Measurements from ENCODE around the gene PAM16. TPM values are rescaled to one million over a fixed set of nuclear protein-coding genes. Genes with fewer than 3 reads are reported as not detected.

Gene PAM16
- total and polyA plus RNA-seq, 2 experiments from 2014 or later = 33.0 to 78.9 TPM

DNA sequence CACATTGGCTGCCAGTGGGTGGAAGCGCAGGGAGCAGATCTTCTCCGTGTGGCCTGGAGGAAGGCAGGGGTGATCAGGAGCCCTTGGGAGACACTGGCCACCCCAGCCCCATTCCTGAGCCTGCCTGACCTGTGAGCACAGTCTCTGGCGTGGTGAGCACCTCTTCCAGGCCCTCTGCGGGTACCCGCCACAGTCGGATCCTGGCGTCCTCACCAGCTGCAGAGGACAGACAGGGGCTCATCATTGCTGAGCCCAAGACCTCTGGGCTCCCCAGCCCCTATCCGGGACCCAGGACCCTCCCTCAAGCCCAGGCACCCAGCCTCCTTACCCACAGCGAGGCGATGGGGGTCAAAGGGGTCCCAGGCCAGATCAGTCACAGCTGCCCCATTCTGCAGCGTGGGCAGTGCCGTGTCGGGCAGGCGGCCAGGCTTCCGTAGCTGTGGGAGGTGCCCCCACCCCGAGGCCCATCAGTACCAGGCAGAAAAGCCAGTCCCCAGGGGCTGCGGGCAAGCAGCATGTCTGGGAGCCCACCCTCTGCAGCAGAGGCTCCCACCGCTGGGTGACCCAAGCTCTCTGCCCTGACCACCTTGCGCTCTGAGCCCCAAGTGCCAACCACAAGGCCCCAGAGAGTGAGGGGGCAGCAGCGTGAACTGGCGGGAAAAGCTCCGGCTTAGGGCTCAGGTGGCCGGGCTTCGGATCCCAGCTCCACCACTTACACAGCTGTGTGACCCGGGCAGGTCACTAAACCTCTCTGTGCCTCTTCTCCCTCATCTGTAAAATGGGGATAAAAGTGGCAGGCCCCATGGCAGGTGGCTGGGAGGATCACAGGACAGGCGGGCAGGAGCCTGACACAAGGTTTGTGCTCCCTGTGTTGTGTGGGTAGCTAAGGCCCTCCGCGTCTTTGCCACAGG is 10.2 kb upstream of the PAM16 start:
- Histone ChIP-seq H3K27me3 (replicated peaks; ENCODE audit: insufficient read depth) (no peaks in the 10 kb centered on the region), H3K9ac (no peak overlapping the region), H2AFZ (no peak overlapping the region), H4K20me1 (ENCODE audit: insufficient read depth) (no peaks in the 10 kb centered on the region), H3K79me2 (ENCODE audit: insufficient read depth) (no peaks in the 10 kb centered on the region), H3K9me3 (ENCODE audit: low read depth) (no peaks in the 10 kb centered on the region), H3K4me3 (no peak overlapping the region), H3K27ac (no peak overlapping the region), H3F3A (ENCODE audit: insufficient read depth) (no peaks in the 10 kb centered on the region), H3K36me3 (ENCODE audit: low read depth) (no peaks in the 10 kb centered on the region), H3K4me1 (ENCODE audit: insufficient read depth) (no peaks in the 10 kb centered on the region), H3K9me2 (ENCODE audit: insufficient read depth) (no peaks in the 10 kb centered on the region), H3K4me2 (ENCODE audit: unreplicated experiment) (no peak overlapping the region)
- WGBS, 2 experiments (ENCODE audit: low coverage in 1 of 2, low lambda C conversion rate in 2 of 2, missing lambda C conversion rate in 2 of 2) = 96 to 99% methylated on average over 26 of the region's 28 CpGs
- no peak for DNase-seq
- in situ Hi-C loops (cut with MboI) = no loop called here
- TF ChIP-seq EZH2 (IDR thresholded peaks at IDR 0.05; ENCODE audit: insufficient read depth, poor library complexity, severe bottlenecking) (no peak), EZH2phosphoT487 (IDR thresholded peaks at IDR 0.05; ENCODE audit: insufficient read depth, low read depth) (no peak)

DNA sequence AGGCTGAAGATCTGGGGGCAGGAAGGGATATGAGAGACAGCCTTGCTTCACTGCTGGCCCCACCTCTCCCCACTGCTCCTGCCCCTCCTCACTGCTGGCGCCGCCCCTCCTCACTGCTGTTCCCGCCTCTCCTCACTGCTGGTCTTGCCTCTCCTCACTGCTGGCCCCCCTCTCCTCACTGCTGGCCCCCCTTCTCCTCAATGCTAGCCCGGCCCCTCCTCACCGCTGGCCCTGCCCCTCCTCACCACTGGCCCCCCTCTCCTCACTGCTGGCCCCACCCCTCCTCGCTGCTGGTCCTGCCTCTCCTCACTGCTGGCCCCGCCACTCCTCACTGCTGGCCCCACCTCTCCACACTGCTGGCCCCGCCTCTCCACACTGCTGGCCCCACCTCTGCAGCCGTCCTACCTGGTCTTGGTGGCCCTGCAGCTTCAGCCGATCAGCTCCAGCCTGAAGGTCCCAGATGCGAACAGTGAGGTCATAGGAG is 9.5 kb upstream of the PAM16 start:
- H4K20me1 ChIP-seq (ENCODE audit: insufficient read depth) = no peaks in the 10 kb centered on the region
- H3K27ac ChIP-seq = no peak overlapping the region
- 81 to 97% methylated on average over 5 to 11 of the region's 11 CpGs for WGBS, 2 experiments (ENCODE audit: low coverage in 1 of 2, low lambda C conversion rate in 2 of 2, missing lambda C conversion rate in 2 of 2)
- no peak overlapping the region for H3K4me3 ChIP-seq
- no peak overlapping the region for H2AFZ ChIP-seq
- no peaks in the 10 kb centered on the region for H3K79me2 ChIP-seq (ENCODE audit: insufficient read depth)
- H3K36me3 ChIP-seq (ENCODE audit: low read depth) = no peaks in the 10 kb centered on the region
- no peak overlapping the region for H3K4me2 ChIP-seq (ENCODE audit: unreplicated experiment)
- DNase-seq = peak; percentile 22
- H3K4me1 ChIP-seq (ENCODE audit: insufficient read depth) = no peaks in the 10 kb centered on the region
- H3F3A ChIP-seq (ENCODE audit: insufficient read depth) = no peaks in the 10 kb centered on the region
- no peaks in the 10 kb centered on the region for H3K27me3 ChIP-seq (replicated peaks; ENCODE audit: insufficient read depth)
- TF ChIP-seq EZH2 (IDR thresholded peaks at IDR 0.05; ENCODE audit: insufficient read depth, poor library complexity, severe bottlenecking) (no peak), EZH2phosphoT487 (IDR thresholded peaks at IDR 0.05; ENCODE audit: insufficient read depth, low read depth) (no peak)
- no peak overlapping the region for H3K9ac ChIP-seq
- H3K9me3 ChIP-seq (ENCODE audit: low read depth) = no peaks in the 10 kb centered on the region
- H3K9me2 ChIP-seq (ENCODE audit: insufficient read depth) = no peaks in the 10 kb centered on the region
- in situ Hi-C loops (cut with MboI) = no loop called here

DNA sequence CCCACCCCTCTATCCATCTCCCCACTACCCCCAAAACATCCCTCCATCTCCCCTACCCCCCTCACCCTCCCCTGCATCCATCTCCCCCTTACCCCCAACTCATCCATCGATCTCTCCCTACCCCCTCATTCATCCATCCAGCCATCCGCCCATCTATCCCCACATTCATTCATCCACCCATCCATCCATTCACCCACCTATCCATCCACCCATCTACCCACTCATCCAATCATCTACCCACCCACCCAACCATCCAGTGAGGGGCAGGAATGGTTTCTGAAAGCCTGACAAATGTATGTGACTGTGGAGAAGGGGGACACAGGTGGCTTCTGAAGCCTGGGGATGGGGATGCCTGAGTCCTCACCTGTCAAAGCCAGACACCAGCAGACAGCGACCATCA is 8.8 kb upstream of the PAM16 start:
- H3K9me2 ChIP-seq (ENCODE audit: insufficient read depth) = no peaks in the 10 kb centered on the region
- TF ChIP-seq EZH2phosphoT487 (IDR thresholded peaks at IDR 0.05; ENCODE audit: insufficient read depth, low read depth) = no peak
- TF ChIP-seq EZH2 (IDR thresholded peaks at IDR 0.05; ENCODE audit: insufficient read depth, poor library complexity, severe bottlenecking) = no peak
- no peaks in the 10 kb centered on the region for H3K79me2 ChIP-seq (ENCODE audit: insufficient read depth)
- no peak overlapping the region for H3K27ac ChIP-seq
- H3K4me2 ChIP-seq (ENCODE audit: unreplicated experiment) = no peak overlapping the region
- H3K9me3 ChIP-seq (ENCODE audit: low read depth) = no peaks in the 10 kb centered on the region
- no peaks in the 10 kb centered on the region for H3K27me3 ChIP-seq (replicated peaks; ENCODE audit: insufficient read depth)
- H3K9ac ChIP-seq = no peak overlapping the region
- H3K4me3 ChIP-seq = no peak overlapping the region
- H2AFZ ChIP-seq = no peak overlapping the region
- 95 to 100% methylated on average over 3 of the region's 3 CpGs for WGBS, 2 experiments (ENCODE audit: low coverage in 1 of 2, low lambda C conversion rate in 2 of 2, missing lambda C conversion rate in 2 of 2)
- no peaks in the 10 kb centered on the region for H3K4me1 ChIP-seq (ENCODE audit: insufficient read depth)
- no peak for DNase-seq
- in situ Hi-C loops (cut with MboI) = loop anchor here (10.0 kb wide), 1 partner anchor 45 kb away; no protein-coding TSS in a partner anchor
- H3K36me3 ChIP-seq (ENCODE audit: low read depth) = no peaks in the 10 kb centered on the region
- no peaks in the 10 kb centered on the region for H3F3A ChIP-seq (ENCODE audit: insufficient read depth)
- H4K20me1 ChIP-seq (ENCODE audit: insufficient read depth) = no peaks in the 10 kb centered on the region

DNA sequence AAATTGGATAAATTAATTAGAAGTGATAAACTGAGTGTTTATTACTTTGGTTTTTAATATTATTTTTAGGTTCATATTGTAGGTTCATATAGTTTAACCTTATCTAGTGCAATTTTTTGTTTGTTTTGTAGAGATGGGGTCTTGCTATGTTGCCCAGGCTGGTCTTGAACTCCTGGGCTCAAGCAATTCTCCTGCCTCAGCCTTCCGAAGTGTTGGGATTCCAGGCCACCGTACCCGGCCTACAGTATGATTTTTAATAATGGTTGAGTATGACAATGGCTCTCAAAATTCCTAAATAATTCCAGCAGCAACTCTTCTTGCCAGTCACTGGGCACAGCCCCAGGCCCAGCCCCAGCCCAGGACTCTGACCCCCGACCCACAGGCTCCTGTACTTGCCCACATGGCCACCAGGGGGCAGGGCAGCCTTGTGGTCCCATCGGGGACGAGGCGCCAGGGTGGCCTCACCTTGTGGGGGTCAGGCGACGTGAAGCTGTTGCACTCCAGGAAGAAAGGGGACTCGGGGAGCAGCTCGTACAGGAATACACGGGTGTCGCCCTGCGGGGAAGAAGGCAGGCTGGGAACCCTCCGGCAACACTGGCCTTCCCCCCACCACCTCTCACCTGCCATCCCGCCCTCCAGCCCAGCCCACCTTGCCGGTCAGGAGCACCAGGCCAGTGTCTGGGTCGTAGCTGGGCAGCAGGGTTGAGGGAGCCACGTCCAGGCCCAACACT is 7.9 kb upstream of the PAM16 start:
- no peak overlapping the region for H3K9ac ChIP-seq
- no peaks in the 10 kb centered on the region for H3K27me3 ChIP-seq (replicated peaks; ENCODE audit: insufficient read depth)
- no peak overlapping the region for H3K27ac ChIP-seq
- no peaks in the 10 kb centered on the region for H3K36me3 ChIP-seq (ENCODE audit: low read depth)
- peak; percentile 63 for DNase-seq
- no peaks in the 10 kb centered on the region for H3K4me1 ChIP-seq (ENCODE audit: insufficient read depth)
- no peaks in the 10 kb centered on the region for H3K9me3 ChIP-seq (ENCODE audit: low read depth)
- no peaks in the 10 kb centered on the region for H3K9me2 ChIP-seq (ENCODE audit: insufficient read depth)
- no peak overlapping the region for H3K4me3 ChIP-seq
- TF ChIP-seq EZH2 (IDR thresholded peaks at IDR 0.05; ENCODE audit: insufficient read depth, poor library complexity, severe bottlenecking) (no peak), EZH2phosphoT487 (IDR thresholded peaks at IDR 0.05; ENCODE audit: insufficient read depth, low read depth) (no peak)
- H3K4me2 ChIP-seq (ENCODE audit: unreplicated experiment) = no peak overlapping the region
- no peak overlapping the region for H2AFZ ChIP-seq
- 26 to 36% methylated on average over 12 to 19 of the region's 19 CpGs for WGBS, 2 experiments (ENCODE audit: low coverage in 1 of 2, low lambda C conversion rate in 2 of 2, missing lambda C conversion rate in 2 of 2)
- in situ Hi-C loops (cut with MboI) = loop anchor here (10.0 kb wide), 1 partner anchor 46 kb away; no protein-coding TSS in a partner anchor
- H4K20me1 ChIP-seq (ENCODE audit: insufficient read depth) = no peaks in the 10 kb centered on the region
- H3F3A ChIP-seq (ENCODE audit: insufficient read depth) = no peaks in the 10 kb centered on the region
- H3K79me2 ChIP-seq (ENCODE audit: insufficient read depth) = no peaks in the 10 kb centered on the region

All from GM23248 (cell line).